ENCODE data around the gene TMEFF2. TPM values are rescaled to one million over a fixed set of nuclear protein-coding genes. Genes with fewer than 3 reads are reported as not detected.
"Not testable (repeated sequence)": the region's sequence is repeated elsewhere in the genome, so short reads cannot be mapped to it uniquely, and the experiment has no call there.

The TMEFF2 gene
- total RNA-seq, 1 donor: under 0.01 TPM

DNA sequence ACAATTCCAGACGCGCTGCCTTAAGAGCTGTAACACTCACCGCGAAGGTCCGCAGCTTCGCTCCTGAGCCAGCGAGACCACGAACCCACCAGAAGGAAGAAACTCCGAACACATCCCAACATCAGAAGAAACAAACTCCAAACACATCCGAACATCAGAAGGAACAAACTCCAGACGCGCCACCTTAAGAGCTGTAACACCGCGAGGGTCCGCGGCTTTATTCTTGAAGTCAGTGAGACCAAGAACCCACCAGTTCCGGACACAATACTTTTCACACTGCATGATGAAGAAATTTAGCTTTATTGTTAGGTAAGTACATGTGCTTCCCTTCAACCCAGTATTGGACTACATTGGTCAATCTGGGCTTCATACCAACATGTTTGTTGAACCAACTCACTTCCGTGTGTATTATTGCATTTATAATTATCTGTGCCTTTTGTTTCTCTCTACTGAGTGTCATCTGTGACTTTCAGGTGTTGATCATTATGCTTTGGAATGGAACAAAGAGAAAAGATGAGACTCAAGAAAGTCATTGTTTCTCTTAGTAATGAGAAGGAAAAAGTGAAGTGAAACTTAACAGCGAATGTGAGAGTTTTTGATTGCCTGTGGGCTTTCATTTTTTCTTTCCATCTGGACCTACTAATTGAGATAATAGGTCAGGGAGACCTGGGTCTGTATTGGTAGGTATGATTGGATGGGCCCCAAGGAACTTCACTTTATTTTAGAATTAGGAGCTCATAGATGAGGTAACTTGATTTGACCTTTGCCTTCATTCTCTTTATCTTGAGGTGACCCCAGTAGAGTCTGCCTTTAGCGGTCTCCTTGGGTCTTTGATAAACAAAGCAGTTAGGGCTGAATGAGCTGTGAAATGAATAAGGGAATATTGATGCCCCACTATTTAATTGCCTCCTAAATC lies 271.7 kb downstream of the TMEFF2 start:
- no peaks in the 10 kb centered on the region for H3K27me3 ChIP-seq (ENCODE audit: insufficient read depth, low read length)
- no peaks in the 10 kb centered on the region for H3K79me2 ChIP-seq (ENCODE audit: insufficient read depth, low read length)
- peaks cover 9% of the 10 kb centered on the region for H3K4me1 ChIP-seq (ENCODE audit: insufficient read depth, low read length)
- H2AFZ ChIP-seq (ENCODE audit: low read length): no peak overlapping the region
- DNase-seq (ENCODE audit: insufficient read length, low spot score, missing footprints): peak; percentile 74
- no peak overlapping the region for H3K4me3 ChIP-seq (ENCODE audit: insufficient read depth, low read length)
- no peaks in the 10 kb centered on the region for H4K20me1 ChIP-seq (ENCODE audit: insufficient read depth, low read length)
- no peak overlapping the region for H3K4me2 ChIP-seq (ENCODE audit: insufficient read depth, low read length)
- H3K9me3 ChIP-seq (ENCODE audit: low read depth, low read length): no peaks in the 10 kb centered on the region
- no peak overlapping the region for H3K27ac ChIP-seq (ENCODE audit: low read depth, low read length)
- no peaks in the 10 kb centered on the region for H3K36me3 ChIP-seq (ENCODE audit: insufficient read depth, low read length)
- TF ChIP-seq, protein P1, sequence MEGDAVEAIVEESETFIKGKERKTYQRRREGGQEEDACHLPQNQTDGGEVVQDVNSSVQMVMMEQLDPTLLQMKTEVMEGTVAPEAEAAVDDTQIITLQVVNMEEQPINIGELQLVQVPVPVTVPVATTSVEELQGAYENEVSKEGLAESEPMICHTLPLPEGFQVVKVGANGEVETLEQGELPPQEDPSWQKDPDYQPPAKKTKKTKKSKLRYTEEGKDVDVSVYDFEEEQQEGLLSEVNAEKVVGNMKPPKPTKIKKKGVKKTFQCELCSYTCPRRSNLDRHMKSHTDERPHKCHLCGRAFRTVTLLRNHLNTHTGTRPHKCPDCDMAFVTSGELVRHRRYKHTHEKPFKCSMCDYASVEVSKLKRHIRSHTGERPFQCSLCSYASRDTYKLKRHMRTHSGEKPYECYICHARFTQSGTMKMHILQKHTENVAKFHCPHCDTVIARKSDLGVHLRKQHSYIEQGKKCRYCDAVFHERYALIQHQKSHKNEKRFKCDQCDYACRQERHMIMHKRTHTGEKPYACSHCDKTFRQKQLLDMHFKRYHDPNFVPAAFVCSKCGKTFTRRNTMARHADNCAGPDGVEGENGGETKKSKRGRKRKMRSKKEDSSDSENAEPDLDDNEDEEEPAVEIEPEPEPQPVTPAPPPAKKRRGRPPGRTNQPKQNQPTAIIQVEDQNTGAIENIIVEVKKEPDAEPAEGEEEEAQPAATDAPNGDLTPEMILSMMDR (IDR thresholded peaks at IDR 0.05; ENCODE audit: extremely low read depth, low read depth, low read length): no peak

GRCh38 chr2:191921650-191922049 lies 273.1 kb downstream of the TMEFF2 start:
- not testable (repeated sequence) for DNase-seq (ENCODE audit: insufficient read length, low spot score, missing footprints); H3K4me1 ChIP-seq (ENCODE audit: insufficient read depth, low read length); H3K27ac ChIP-seq (ENCODE audit: low read depth, low read length); H4K20me1 ChIP-seq (ENCODE audit: insufficient read depth, low read length); H3K9me3 ChIP-seq (ENCODE audit: low read depth, low read length); H3K4me2 ChIP-seq (ENCODE audit: insufficient read depth, low read length); H2AFZ ChIP-seq (ENCODE audit: low read length); H3K36me3 ChIP-seq (ENCODE audit: insufficient read depth, low read length); H3K4me3 ChIP-seq (ENCODE audit: insufficient read depth, low read length); H3K79me2 ChIP-seq (ENCODE audit: insufficient read depth, low read length); H3K27me3 ChIP-seq (ENCODE audit: insufficient read depth, low read length)

GRCh38 chr2:191920502-191920901 lies 274.2 kb downstream of the TMEFF2 start:
- Histone ChIP-seq H3K36me3 (ENCODE audit: insufficient read depth, low read length) (no peaks in the 10 kb centered on the region), H3K4me2 (ENCODE audit: insufficient read depth, low read length) (no peak overlapping the region), H3K4me3 (ENCODE audit: insufficient read depth, low read length) (no peak overlapping the region), H3K4me1 (ENCODE audit: insufficient read depth, low read length) (peaks cover 2% of the 10 kb centered on the region), H3K79me2 (ENCODE audit: insufficient read depth, low read length) (no peaks in the 10 kb centered on the region), H3K27ac (ENCODE audit: low read depth, low read length) (no peak overlapping the region), H2AFZ (ENCODE audit: low read length) (no peak overlapping the region), H3K9me3 (ENCODE audit: low read depth, low read length) (no peaks in the 10 kb centered on the region), H3K27me3 (ENCODE audit: insufficient read depth, low read length) (no peaks in the 10 kb centered on the region), H4K20me1 (ENCODE audit: insufficient read depth, low read length) (no peaks in the 10 kb centered on the region)
- TF ChIP-seq, protein P1 (IDR thresholded peaks at IDR 0.05; ENCODE audit: extremely low read depth, low read depth, low read length): no peak
- no peak for DNase-seq (ENCODE audit: insufficient read length, low spot score, missing footprints)

DNA sequence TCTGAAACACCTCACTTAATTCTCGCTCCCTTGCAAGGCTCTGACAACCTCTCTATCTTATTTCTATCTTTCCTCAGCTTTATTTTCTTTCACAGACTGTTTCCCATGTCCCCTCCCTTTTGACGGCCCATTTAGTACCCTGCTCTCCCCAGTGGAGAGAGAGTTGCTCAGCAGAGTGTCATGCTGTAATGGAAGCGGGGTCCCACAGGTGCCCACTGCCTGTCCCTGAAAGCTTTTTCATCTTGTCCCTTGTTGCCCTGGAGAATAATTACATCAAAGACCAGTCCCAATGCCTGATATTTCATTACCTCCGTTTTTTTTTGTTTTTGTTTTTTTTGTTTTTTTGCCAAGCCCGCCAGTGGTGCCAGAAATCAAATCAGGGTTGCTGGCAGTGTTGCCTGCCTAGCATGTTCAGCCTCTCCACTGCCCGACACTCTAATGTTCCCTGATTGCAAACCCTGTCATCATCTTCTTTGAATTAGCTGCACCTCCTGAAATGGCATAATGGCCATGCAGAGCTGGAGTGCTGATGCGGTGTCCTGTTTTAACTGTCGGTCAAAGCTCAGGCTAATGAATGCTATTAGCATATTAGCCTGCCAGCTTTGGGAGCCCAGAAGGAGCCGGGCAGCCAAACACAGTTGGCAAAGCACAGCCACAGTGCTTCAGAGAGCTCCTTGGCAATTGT lies 276.6 kb downstream of the TMEFF2 start:
- Histone ChIP-seq H3K4me1 (ENCODE audit: insufficient read depth, low read length) (peaks cover 2% of the 10 kb centered on the region), H3K4me3 (ENCODE audit: insufficient read depth, low read length) (no peak overlapping the region), H3K27ac (ENCODE audit: low read depth, low read length) (no peak overlapping the region), H3K27me3 (ENCODE audit: insufficient read depth, low read length) (no peaks in the 10 kb centered on the region), H2AFZ (ENCODE audit: low read length) (peak overlapping the region; percentile 66), H3K9me3 (ENCODE audit: low read depth, low read length) (no peaks in the 10 kb centered on the region), H3K36me3 (ENCODE audit: insufficient read depth, low read length) (no peaks in the 10 kb centered on the region), H3K4me2 (ENCODE audit: insufficient read depth, low read length) (no peak overlapping the region), H4K20me1 (ENCODE audit: insufficient read depth, low read length) (no peaks in the 10 kb centered on the region), H3K79me2 (ENCODE audit: insufficient read depth, low read length) (no peaks in the 10 kb centered on the region)
- no peak for DNase-seq (ENCODE audit: insufficient read length, low spot score, missing footprints)
- TF ChIP-seq, protein P1 (IDR thresholded peaks at IDR 0.05; ENCODE audit: extremely low read depth, low read depth, low read length): no peak

Data from osteoblast (primary cell).